HL-60/S4 (cell line): ENCODE data around the gene AIG1.

Source experiments
- in situ Hi-C: fragments of 300-500 bp; cut with MboI; formaldehyde crosslinking; loops from 2 replicates; pipeline ENCODE4 v1.14.3; 2022; ENCODE audit warnings: low sequenced_read_pairs

Gene AIG1

DNA sequence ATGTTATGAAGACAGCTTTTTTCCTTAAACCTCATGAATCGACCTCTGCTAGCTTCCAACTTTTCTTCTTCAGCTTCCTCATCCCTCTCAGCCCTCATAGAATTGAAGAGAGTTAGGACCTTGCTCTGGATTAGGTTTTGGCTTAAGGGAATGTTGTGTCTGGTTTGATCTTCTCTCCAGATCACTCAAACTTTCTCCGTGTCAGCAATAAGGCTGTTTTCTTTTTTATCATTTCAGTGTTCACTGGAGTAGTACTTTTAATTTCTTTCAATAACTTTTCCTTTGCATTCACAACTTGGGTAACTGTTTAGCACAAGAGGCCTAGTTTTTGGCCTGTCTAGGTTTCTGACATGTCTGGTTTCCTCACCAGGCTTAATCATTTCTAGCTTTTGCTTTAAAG is 32.6 kb downstream of the AIG1 start:
- in situ Hi-C loops: no loop called here

GRCh38 chr6:143096403-143096802 is 35.7 kb downstream of the AIG1 start:
- in situ Hi-C loops: no loop called here

- in situ Hi-C loops: no loop called here
These were observed 36.6 kb downstream of the AIG1 start for GRCh38 chr6:143097224-143097795.

- in situ Hi-C loops: no loop called here
These were observed 37.5 kb downstream of the AIG1 start for GRCh38 chr6:143098054-143098671.

GRCh38 chr6:143099647-143100046 is 39.0 kb downstream of the AIG1 start:
- in situ Hi-C loops: no loop called here

- in situ Hi-C loops: no loop called here
These were observed 39.7 kb downstream of the AIG1 start for GRCh38 chr6:143100429-143100828.

DNA sequence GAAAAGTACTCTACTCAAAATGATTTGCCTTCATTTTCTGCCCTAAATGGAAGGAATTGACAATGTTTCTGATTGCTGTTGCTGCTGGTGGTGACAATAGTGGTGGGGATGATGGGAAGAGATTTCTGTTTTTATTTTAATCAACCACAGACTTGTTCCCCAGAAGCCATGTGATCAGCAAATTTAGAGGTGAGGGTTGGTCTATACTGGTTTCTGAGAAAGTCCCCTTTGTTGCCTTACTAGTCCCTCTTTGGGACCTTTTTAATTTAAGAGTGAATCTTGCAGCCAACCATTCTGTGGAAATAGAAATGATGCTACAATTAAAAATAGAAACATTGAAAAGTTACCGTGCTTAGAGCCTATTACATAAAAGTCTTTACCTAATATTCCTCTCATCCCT is 43.2 kb downstream of the AIG1 start:
- in situ Hi-C loops: no loop called here

DNA sequence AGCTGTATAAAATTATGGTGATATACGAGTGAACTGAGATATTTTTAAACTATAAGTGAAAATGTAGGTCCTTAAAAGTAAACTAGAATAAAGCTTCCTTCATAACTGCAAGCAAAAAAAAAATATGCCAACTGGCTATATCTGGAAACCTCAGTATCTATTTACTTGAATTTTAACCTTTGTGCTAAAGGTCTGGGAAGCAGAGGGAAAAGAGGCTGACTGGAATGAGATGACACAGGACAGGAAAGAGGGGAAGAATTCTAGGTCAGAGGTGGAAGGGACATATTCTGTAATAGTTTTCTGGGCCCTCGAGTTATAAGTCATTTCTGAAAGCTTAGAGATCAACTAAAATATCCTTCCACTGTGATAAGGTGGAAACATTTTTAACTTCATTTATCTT is 46.8 kb downstream of the AIG1 start:
- in situ Hi-C loops: no loop called here

DNA sequence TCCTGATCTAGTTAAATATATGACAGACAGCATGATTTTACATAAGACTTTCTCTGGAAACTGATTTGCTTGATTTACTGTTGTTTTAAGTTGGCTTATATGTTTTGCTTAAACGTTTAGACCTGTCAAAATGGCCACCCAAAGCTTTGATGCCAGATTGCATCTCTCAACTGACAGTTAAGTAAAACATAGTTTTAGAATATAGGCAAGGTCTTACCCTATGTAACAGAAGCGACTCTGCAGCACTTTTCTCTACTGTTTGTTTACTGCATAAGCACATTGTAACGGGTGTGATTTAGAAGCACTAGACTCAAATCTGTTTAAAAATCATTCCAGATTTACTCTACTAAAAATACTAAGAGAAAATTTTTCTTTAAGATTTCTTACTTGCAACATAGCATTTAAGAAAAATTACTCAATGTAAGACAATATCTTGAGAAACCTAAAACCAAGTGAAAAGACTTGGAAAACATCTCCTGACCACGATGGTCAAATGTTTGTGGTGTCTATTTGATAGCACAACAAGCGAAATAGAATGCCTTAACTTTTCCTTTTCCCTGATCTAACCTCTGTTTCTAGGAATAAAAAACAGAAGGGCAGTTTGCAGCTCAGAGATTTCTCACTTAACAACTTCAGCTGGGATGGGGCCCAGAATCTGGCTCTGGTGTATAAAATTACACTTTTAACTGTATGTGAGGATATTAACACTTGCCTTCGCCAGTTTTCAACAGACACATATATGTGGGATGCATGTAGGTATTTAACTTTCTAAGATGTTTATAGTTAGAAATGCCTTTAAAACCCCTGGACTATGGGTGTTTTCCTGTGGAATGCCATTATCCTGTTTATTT is 47.4 kb downstream of the AIG1 start:
- in situ Hi-C loops: no loop called here

DNA sequence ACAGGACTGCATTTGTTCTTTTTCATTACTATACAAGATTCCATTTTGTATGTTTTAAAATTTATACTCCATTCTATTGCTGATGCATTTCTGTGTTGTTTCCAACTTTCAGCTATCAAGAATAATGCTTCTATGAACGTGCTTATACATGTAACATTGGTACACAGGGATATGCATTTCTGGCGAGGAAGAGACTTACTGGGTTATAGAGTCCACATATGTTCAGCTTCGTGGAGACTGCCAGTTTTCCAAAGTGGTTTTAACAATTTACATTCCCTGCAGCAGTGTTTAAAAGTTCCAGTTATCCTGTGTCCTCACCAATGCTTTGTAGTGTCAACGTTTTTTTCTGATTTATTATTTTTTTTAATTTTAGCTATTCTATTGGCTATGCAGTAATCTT is 48.5 kb downstream of the AIG1 start:
- in situ Hi-C loops: no loop called here

DNA sequence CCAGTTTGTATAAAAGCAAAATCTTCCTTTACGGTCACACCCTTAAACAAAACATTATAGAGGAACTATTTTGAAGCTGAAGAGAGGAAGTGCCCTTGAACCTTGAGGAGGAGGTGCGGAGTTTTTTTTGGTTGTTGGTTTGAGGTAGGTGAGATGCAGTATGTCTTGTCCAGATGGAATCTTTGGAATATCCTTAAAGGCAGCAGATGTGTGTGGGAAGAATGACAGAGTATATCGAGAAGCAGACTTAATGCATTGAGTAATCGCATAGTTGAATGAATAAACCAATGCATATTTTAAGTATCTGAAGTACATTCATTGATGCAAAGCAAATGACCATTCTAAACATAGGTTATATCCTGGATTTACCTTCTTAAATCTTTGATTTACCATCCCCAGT is 49.9 kb downstream of the AIG1 start:
- in situ Hi-C loops: no loop called here

- in situ Hi-C loops: no loop called here
These were observed 50.3 kb downstream of the AIG1 start for GRCh38 chr6:143110996-143111395.

DNA sequence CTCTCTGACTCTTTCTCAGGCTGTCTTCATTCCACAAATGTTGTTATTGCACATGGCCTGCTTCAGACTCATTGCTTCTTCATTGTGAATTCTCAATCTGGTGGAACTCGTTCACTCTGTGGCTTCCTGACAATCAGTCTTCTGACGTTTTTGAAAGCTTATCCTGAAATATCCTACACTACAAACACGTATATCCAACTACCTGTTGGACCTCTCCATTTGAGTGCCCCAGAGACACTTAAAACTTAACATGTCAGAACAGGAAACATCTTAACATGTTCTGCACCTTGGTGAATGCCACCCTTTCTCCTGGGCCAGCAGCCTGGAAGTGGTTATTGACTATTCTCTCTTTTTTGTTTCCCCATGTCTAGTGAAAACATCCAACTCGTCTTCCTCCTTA is 50.8 kb downstream of the AIG1 start:
- in situ Hi-C loops: no loop called here

DNA sequence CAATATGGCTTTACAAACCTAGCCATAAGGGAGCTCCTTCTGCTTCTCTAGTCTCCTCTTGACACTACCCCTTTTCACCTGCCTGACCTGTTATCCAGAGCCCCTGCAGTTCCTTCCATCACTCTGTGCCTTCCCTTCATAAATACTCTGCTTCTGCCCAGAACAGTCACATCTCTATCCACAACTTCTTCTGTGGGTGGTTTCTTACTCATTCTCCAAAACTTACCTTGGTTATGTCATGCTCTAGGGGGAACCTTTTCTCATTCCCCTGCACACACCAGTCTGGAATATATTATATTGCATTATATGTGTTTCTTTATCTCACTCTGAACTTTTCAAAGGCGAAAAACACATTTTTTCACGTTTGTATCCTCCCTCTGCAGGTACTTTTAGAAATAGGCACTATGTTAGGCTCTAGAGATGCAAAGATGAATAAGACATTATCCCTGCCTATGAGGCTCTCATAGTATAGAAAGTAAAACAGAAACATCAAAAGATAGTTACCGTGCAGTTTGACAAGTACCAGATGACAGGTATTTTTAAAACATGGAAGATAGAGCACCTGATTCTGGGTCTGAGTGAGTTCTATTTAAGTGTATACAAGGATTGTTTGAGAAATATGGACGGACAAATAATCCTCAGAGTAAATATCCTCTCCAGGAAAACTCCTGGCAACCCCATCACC is 51.5 kb downstream of the AIG1 start:
- in situ Hi-C loops: no loop called here

DNA sequence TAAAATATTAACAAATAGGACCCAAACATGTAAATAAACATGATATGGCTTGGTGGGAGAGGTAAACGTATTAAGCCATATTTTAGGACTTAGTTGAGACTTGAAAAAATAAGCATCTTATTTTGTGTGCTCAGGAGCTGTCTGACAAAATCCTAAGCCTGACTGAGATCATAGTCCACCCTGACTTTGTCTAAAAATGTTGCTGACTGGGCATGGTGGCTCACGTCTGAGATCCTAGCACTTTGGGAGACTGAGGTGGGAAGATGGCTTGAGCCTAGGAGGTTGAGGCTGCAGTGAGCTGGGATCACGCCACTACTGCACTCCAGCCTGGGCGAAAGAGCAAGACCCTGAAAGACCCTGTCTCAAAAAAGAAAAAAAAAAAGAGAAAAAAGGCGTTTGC is 52.1 kb downstream of the AIG1 start:
- in situ Hi-C loops: no loop called here

DNA sequence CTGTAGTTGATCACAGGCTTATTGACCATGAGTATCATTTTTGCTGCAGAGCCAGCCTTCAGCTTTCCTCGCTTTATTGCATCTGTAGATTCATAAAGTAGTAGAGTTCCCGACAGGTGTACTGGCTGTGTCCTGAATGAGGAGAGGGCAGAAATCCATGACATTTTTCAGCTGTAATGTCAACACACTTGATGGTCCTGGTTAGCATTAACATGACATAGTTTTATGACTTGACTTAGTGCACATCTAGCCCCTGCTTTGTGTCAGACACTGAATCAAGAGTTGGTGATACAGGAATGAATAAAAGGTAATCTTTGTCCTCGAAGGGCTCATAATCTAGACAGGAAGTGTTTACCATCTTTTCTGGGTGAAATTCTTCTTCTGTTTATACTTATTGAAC is 55.0 kb downstream of the AIG1 start:
- in situ Hi-C loops: no loop called here

- in situ Hi-C loops: no loop called here
These were observed 56.4 kb downstream of the AIG1 start for GRCh38 chr6:143117108-143117507.

GRCh38 chr6:143119260-143119659 is 58.6 kb downstream of the AIG1 start:
- in situ Hi-C loops: no loop called here

DNA sequence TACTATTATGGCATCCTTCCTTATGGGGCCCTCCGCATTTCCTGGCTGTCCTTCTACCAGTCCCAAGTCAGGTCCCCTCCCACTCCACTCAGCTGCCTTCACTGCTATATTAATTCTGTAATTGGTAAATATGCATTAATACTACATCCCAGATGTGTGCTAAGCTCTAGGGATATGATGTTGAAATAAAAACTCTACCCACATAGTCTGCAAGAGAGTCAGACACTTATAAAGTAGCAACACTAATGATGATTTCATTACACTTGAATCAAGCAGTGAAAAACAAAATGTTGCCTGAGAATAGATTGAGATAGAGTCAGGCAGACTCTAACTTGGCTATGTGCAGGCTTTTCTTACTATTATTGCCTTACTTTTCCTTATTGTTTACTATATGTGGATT is 62.4 kb downstream of the AIG1 start:
- in situ Hi-C loops: no loop called here

GRCh38 chr6:143123941-143124340 is 63.3 kb downstream of the AIG1 start:
- in situ Hi-C loops: no loop called here

- in situ Hi-C loops: no loop called here
These were observed 64.8 kb downstream of the AIG1 start for GRCh38 chr6:143125455-143125854.
